Right lobe of liver (tissue), 6 donors: ENCODE measurements around the gene CBX5. TPM values are rescaled to one million over a fixed set of nuclear protein-coding genes. Genes with fewer than 3 reads are reported as not detected.
"Not testable (repeated sequence)": the region's sequence is repeated elsewhere in the genome, so short reads cannot be mapped to it uniquely, and the experiment has no call there.

ENCODE experiments used
- ATAC-seq, 4 donors: fragments of 200-7000 bp; cut with Tn5 transposase; one replicate each; pipeline ENCODE4 v1.9.1; 2020; ENCODE audit warnings: mild to moderate bottlenecking in 4 of 4, moderate library complexity in 4 of 4
- DNase-seq, 3 donors: peaks; one replicate each; pipeline ENCODE4 v3.0.0-alpha.2; 2020
- H3K27ac ChIP-seq, 3 donors: fragments of 200-600 bp; one replicate each; pipeline ENCODE4 v1.8.0; 2022
- H3K27me3 ChIP-seq, 2 donors: fragments of 200-600 bp; one replicate each; pipeline ENCODE4 v1.8.0; 2022
- H3K36me3 ChIP-seq, 4 donors: fragments of 200-600 bp; sonication (generic) in 1 of 4; one replicate each; pipeline versions ENCODE4 v1.5.1 to v1.8.0; 2017 to 2022; ENCODE audit warnings: control low read depth in 1 of 4
- H3K4me1 ChIP-seq, 4 donors: fragments of 200-600 bp; sonication (generic) in 1 of 4; one replicate each; pipeline versions ENCODE4 v1.5.1 to v1.8.0; 2017 to 2022; ENCODE audit warnings: control low read depth in 1 of 4
- H3K4me3 ChIP-seq, 3 donors: fragments of 200-600 bp; one replicate each; pipeline ENCODE4 v1.8.0; 2022
- H3K9me3 ChIP-seq, 4 donors: fragments of 200-600 bp; sonication (generic) in 1 of 4; one replicate each; pipeline versions ENCODE4 v1.5.1 to v1.8.0; 2017 to 2022; ENCODE audit warnings: control low read depth in 1 of 4
- CTCF ChIP-seq, 4 donors: fragments of 200-600 bp in 3 of 4; fragments of 450-650 bp in 1 of 4; IDR thresholded peaks; one replicate each; pipeline versions ENCODE4 v1.5.1 to v1.8.0; 2016 to 2022; ENCODE audit warnings: antibody characterized with exemption in 4 of 4, mild to moderate bottlenecking in 2 of 4
- POLR2A ChIP-seq: fragments of 450-650 bp; IDR thresholded peaks from one replicate; pipeline ENCODE4 v1.6.1; 2017; ENCODE audit warnings: antibody characterized with exemption, mild to moderate bottlenecking
- WGBS: methylation state at CpG from one replicate; pipeline ENCODE4 v1.1.6; 2018; ENCODE audit warnings: low coverage, low lambda C conversion rate; ENCODE audit not compliant: insufficient coverage; ENCODE audit errors: missing lambda C conversion rate; 5-methylcytosine and 5-hydroxymethylcytosine counted together
- intact Hi-C, 2 donors: fragments of 100-400 bp; cut with DNase I; formaldehyde crosslinking; loops; one replicate each; pipeline versions ENCODE4 v1.11.2 to v1.14.1; 2022
- total RNA-seq, 6 experiments: library from RNA; depleted of rRNA in 2 of 6; stranded (reverse); fragments of >200 nt in 2 of 6; fragmentation: NEBNext Ultra II Directional in 3 of 6; extraction: Animal tissue kit (Norgen Biotek cat#: 25700) in 3 of 6; gene quantifications; one replicate each; pipeline versions ENCODE4 v1.1.0 to v1.2.4, GENCODE V29; 2016 to 2023
- donor health status: DM: no; HTN: yes; CAD: no.
- donor health status: DM: no; HTN: no; CAD: no.
- donor health status: DM: no; HTN: no; CAD: no.
- donor health status: DM: no; HTN: yes; CAD: no.
- donor health status: DM: no; HTN: yes; CAD: no.

CBX5 gene
- total RNA-seq, 6 experiments from 2014 or later, result 14.4 to 23.7 (median 20.1) TPM

GRCh38 chr12:54228471-54228870 lies 51.5 kb downstream of the CBX5 start:
- ATAC-seq (no peak), DNase-seq (no peak)
- Histone ChIP-seq H3K27ac (no peak overlapping the region), H3K27me3 (no peaks in the 10 kb centered on the region), H3K36me3 (no peaks in the 10 kb centered on the region), H3K4me1 (no peaks in the 10 kb centered on the region), H3K4me3 (no peak overlapping the region), H3K9me3 (no peaks in the 10 kb centered on the region)
- intact Hi-C loops, result loop anchor here in 1 of 2 donors (10.0 kb wide), 1 partner anchor 136 kb away; the partner anchor contains the start of gene GPR84
- TF ChIP-seq CTCF (IDR thresholded peaks at IDR 0.05) (no peak), POLR2A (no peak)
- 67% methylated on average over 1 of the region's 1 CpG for WGBS

- not testable (repeated sequence) for ATAC-seq, H3K4me3 ChIP-seq, DNase-seq, H3K4me1 ChIP-seq, H3K27ac ChIP-seq, H3K9me3 ChIP-seq, H3K36me3 ChIP-seq, H3K27me3 ChIP-seq
- intact Hi-C loops, result loop anchor here in 1 of 2 donors (10.0 kb wide), 1 partner anchor 137 kb away; the partner anchor contains the start of gene GPR84
- WGBS, result 55% methylated on average over 6 of the region's 6 CpGs
These were observed 52.0 kb downstream of the CBX5 start for GRCh38 chr12:54227927-54228326.

GRCh38 chr12:54227376-54227775 lies 52.5 kb downstream of the CBX5 start:
- no peaks in the 10 kb centered on the region for H3K4me1 ChIP-seq
- WGBS, result 63% methylated on average over 4 of the region's 4 CpGs
- H3K4me3 ChIP-seq, result no peak overlapping the region
- no peak overlapping the region for H3K27ac ChIP-seq
- H3K27me3 ChIP-seq, result no peaks in the 10 kb centered on the region
- DNase-seq (no peak), ATAC-seq (peak in 1 of 4 donors; percentile 37)
- H3K36me3 ChIP-seq, result no peaks in the 10 kb centered on the region
- no peak for TF ChIP-seq CTCF (IDR thresholded peaks at IDR 0.05)
- TF ChIP-seq POLR2A, result no peak
- intact Hi-C loops, result loop anchor here in 1 of 2 donors (10.0 kb wide), 1 partner anchor 137 kb away; the partner anchor contains the start of gene GPR84
- H3K9me3 ChIP-seq, result no peaks in the 10 kb centered on the region

GRCh38 chr12:54225666-54226065 lies 54.3 kb downstream of the CBX5 start:
- H3K36me3 ChIP-seq, result no peaks in the 10 kb centered on the region
- DNase-seq, result no peak
- intact Hi-C loops, result loop anchor here in 1 of 2 donors (10.0 kb wide), 1 partner anchor 139 kb away; the partner anchor contains the start of gene GPR84
- no peak overlapping the region for H3K4me3 ChIP-seq
- no peak overlapping the region for H3K27ac ChIP-seq
- H3K9me3 ChIP-seq, result no peaks in the 10 kb centered on the region
- no CpG with 5 or more reads among the region's 1 CpG for WGBS
- ATAC-seq, result no peak
- H3K27me3 ChIP-seq, result no peaks in the 10 kb centered on the region
- no peaks in the 10 kb centered on the region for H3K4me1 ChIP-seq
- no peak for TF ChIP-seq POLR2A
- TF ChIP-seq CTCF (IDR thresholded peaks at IDR 0.05), result no peak

GRCh38 chr12:54222609-54223008 lies 57.3 kb downstream of the CBX5 start:
- intact Hi-C loops, result loop anchor here in 1 of 2 donors (10.0 kb wide), 1 partner anchor 142 kb away; the partner anchor contains the start of gene GPR84
- Histone ChIP-seq H3K4me1 (no peaks in the 10 kb centered on the region), H3K27me3 (peaks cover 4 to 5% of the 10 kb centered on the region in 2 donors), H3K36me3 (no peaks in the 10 kb centered on the region), H3K9me3 (no peaks in the 10 kb centered on the region), H3K4me3 (no peak overlapping the region), H3K27ac (no peak overlapping the region)
- WGBS, result 60% methylated on average over 1 of the region's 1 CpG
- DNase-seq (no peak), ATAC-seq (no peak)
- no peak for TF ChIP-seq CTCF (IDR thresholded peaks at IDR 0.05)
- no peak for TF ChIP-seq POLR2A
